ENCODE data around the gene SV2C. TPM values are rescaled to one million over a fixed set of nuclear protein-coding genes. Genes with fewer than 3 reads are reported as not detected.

The SV2C gene
- total and polyA plus RNA-seq, 10 of the 15 experiments (the other 5 are each of a cell fraction or from before 2014, with no cell fraction given) = under 0.01 to 1.1 (median 0.63) TPM

DNA sequence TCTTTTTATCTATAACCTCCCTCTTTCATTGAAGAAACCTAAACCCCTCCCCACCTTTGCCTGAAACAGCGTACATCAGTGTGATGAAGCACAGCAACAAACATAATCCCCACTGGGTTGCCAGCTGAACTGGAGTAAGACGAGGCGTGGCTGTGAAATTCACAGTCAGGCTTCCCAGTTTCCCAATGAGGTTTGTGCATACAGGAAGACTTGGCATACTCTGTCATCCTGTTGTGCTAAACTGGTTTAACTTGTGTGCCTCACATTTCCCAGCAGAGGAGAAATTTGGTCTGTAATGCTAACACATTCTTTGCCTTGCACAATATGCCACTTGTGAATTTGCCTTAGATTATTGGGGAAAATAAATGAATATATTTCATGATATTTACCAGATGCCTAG, 121.5 kb downstream of the SV2C start (continued):
- TF ChIP-seq NR2F1 (conservative IDR thresholded peaks at IDR 0.05) = no peak
- TF ChIP-seq FOXK2 (IDR thresholded peaks at IDR 0.05) = no peak
- TF ChIP-seq CEBPB (IDR thresholded peaks at IDR 0.05; ENCODE audit: borderline replicate concordance in 1 of 2, low read depth in 2 of 2, low read length in 2 of 2) = no peak
- TF ChIP-seq NFXL1 (IDR thresholded peaks at IDR 0.05; ENCODE audit: borderline replicate concordance) = no peak
- TF ChIP-seq ZBED1 (IDR thresholded peaks at IDR 0.05; ENCODE audit: borderline replicate concordance) = no peak
- TF ChIP-seq STAT1 (conservative IDR thresholded peaks at IDR 0.05) = no peak
- TF ChIP-seq, protein P1, sequence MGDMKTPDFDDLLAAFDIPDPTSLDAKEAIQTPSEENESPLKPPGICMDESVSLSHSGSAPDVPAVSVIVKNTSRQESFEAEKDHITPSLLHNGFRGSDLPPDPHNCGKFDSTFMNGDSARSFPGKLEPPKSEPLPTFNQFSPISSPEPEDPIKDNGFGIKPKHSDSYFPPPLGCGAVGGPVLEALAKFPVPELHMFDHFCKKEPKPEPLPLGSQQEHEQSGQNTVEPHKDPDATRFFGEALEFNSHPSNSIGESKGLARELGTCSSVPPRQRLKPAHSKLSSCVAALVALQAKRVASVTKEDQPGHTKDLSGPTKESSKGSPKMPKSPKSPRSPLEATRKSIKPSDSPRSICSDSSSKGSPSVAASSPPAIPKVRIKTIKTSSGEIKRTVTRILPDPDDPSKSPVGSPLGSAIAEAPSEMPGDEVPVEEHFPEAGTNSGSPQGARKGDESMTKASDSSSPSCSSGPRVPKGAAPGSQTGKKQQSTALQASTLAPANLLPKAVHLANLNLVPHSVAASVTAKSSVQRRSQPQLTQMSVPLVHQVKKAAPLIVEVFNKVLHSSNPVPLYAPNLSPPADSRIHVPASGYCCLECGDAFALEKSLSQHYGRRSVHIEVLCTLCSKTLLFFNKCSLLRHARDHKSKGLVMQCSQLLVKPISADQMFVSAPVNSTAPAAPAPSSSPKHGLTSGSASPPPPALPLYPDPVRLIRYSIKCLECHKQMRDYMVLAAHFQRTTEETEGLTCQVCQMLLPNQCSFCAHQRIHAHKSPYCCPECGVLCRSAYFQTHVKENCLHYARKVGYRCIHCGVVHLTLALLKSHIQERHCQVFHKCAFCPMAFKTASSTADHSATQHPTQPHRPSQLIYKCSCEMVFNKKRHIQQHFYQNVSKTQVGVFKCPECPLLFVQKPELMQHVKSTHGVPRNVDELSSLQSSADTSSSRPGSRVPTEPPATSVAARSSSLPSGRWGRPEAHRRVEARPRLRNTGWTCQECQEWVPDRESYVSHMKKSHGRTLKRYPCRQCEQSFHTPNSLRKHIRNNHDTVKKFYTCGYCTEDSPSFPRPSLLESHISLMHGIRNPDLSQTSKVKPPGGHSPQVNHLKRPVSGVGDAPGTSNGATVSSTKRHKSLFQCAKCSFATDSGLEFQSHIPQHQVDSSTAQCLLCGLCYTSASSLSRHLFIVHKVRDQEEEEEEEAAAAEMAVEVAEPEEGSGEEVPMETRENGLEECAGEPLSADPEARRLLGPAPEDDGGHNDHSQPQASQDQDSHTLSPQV (IDR thresholded peaks at IDR 0.05) = no peak
- no peak for TF ChIP-seq SMAD5 (IDR thresholded peaks at IDR 0.05; ENCODE audit: low read depth)
- TF ChIP-seq, protein P2, sequence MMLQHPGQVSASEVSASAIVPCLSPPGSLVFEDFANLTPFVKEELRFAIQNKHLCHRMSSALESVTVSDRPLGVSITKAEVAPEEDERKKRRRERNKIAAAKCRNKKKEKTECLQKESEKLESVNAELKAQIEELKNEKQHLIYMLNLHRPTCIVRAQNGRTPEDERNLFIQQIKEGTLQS (IDR thresholded peaks at IDR 0.05; ENCODE audit: borderline replicate concordance, extremely low read depth, low read depth, low read length) = no peak
- TF ChIP-seq, protein P3, sequence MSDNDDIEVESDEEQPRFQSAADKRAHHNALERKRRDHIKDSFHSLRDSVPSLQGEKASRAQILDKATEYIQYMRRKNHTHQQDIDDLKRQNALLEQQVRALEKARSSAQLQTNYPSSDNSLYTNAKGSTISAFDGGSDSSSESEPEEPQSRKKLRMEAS (IDR thresholded peaks at IDR 0.05; ENCODE audit: low read depth, low read length) = no peak
- TF ChIP-seq RFX5 (IDR thresholded peaks at IDR 0.05; ENCODE audit: low read depth, low read length) = no peak
- no peak for TF ChIP-seq LARP7 (IDR thresholded peaks at IDR 0.05)
- TF ChIP-seq, protein P4, sequence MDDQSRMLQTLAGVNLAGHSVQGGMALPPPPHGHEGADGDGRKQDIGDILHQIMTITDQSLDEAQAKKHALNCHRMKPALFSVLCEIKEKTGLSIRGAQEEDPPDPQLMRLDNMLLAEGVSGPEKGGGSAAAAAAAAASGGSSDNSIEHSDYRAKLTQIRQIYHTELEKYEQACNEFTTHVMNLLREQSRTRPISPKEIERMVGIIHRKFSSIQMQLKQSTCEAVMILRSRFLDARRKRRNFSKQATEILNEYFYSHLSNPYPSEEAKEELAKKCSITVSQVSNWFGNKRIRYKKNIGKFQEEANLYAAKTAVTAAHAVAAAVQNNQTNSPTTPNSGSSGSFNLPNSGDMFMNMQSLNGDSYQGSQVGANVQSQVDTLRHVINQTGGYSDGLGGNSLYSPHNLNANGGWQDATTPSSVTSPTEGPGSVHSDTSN (IDR thresholded peaks at IDR 0.05; ENCODE audit: insufficient replicate concordance, low read depth, low read length) = no peak
- TF ChIP-seq TCF12 (IDR thresholded peaks at IDR 0.05; ENCODE audit: low read depth, low read length) = no peak
